ENCODE results near the gene TIMM23.

TIMM23 gene

DNA sequence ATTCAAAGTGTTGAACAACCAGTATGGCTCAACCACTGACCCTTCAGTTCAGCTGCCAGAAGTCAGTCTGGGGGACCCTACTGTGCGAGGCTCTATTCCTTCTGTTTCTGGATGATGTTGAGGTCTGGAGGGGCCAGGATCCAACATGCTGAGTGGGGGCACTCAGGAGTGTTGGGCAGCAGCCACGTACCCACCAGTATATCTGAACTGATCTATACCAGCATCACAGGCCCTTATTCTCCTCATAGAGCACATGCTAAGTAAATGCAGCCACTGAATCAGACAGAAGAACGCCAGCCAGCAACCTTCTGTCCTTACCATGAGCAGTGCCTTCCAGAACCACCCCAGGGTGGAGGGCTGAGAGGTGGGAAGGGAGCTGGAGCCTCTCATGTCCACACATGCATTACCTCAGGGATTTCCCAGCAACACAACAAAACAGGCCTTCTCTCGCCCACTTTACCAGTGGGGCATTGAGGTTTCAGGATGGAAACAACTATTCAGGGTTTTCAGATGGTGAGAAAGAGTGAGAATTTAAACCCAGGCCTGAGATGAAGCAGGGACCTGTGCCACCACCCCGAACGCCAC lies 80.6 kb downstream of the TIMM23 start:
- Mint-ChIP-seq H3K27ac (no peak overlapping the region), H3K4me1 (no peaks in the 10 kb centered on the region), H3K36me3 (peaks cover 2% of the 10 kb centered on the region), H3K4me3 (no peak overlapping the region), H3K27me3 (no peaks in the 10 kb centered on the region), H3K9me3 (no peaks in the 10 kb centered on the region)

Data from activated naive CD4-positive, alpha-beta T cell treated with anti-CD3 and anti-CD28 coated beads, Interleukin-2, amount 50 U/mL, for 24 hours (primary cell).